HUES6 (cell line): ENCODE results near the gene VEZF1.
"Not testable (repeated sequence)": the region's sequence is repeated elsewhere in the genome, so short reads cannot be mapped to it uniquely, and the experiment has no call there.

Experiments
- H3K27ac ChIP-seq: 2 replicates; pipeline ENCODE4 v1.7.0; 2013; ENCODE audit warnings: low read depth, mild to moderate bottlenecking, low read length, inconsistent platforms
- H3K27me3 ChIP-seq: 2 replicates; pipeline ENCODE4 v1.6.1; 2013; ENCODE audit warnings: low read length; ENCODE audit not compliant: control insufficient read depth, insufficient read depth
- H3K36me3 ChIP-seq: 2 replicates; pipeline ENCODE4 v1.6.1; 2013; ENCODE audit warnings: low read length; ENCODE audit not compliant: control insufficient read depth, insufficient read depth
- H3K4me1 ChIP-seq: 2 replicates; pipeline ENCODE4 v1.6.1; 2013; ENCODE audit warnings: low read length; ENCODE audit not compliant: control insufficient read depth, insufficient read depth
- H3K4me3 ChIP-seq: 2 replicates; pipeline ENCODE4 v1.5.1; 2013; ENCODE audit warnings: low read depth, low read length
- H3K9ac ChIP-seq: one replicate; pipeline ENCODE4 v1.6.1; 2013; ENCODE audit warnings: mild to moderate bottlenecking, low read length
- H3K9me3 ChIP-seq: 2 replicates; pipeline ENCODE4 v1.6.1; 2013; ENCODE audit warnings: low read depth, low read length; ENCODE audit not compliant: control insufficient read depth, insufficient read depth

Gene VEZF1

GRCh38 chr17:57968456-57968855 is 19.6 kb downstream of the VEZF1 start:
- Histone ChIP-seq H3K4me1 (0 out of 2 replicates have a peak, but pooled peaks cover 7% of the 10 kb centered on the region), H3K27ac (no peak overlapping the region), H3K36me3 (peaks cover 10% of the 10 kb centered on the region), H3K4me3 (no peak overlapping the region), H3K27me3 (no peaks in the 10 kb centered on the region), H3K9me3 (no peaks in the 10 kb centered on the region), H3K9ac (no peak overlapping the region)

- no peak overlapping the region for H3K27ac ChIP-seq
- no peak overlapping the region for H3K9ac ChIP-seq
- H3K4me3 ChIP-seq = no peak overlapping the region
- H3K4me1 ChIP-seq = 0 out of 2 replicates have a peak, but pooled peaks cover 7% of the 10 kb centered on the region
- H3K27me3 ChIP-seq = no peaks in the 10 kb centered on the region
- no peaks in the 10 kb centered on the region for H3K36me3 ChIP-seq
- H3K9me3 ChIP-seq = no peaks in the 10 kb centered on the region
These were observed 21.2 kb downstream of the VEZF1 start for GRCh38 chr17:57966875-57967274.

GRCh38 chr17:57966246-57966645 is 21.8 kb downstream of the VEZF1 start:
- Histone ChIP-seq H3K9ac (no peak overlapping the region), H3K9me3 (no peaks in the 10 kb centered on the region), H3K27me3 (no peaks in the 10 kb centered on the region), H3K4me3 (no peak overlapping the region), H3K36me3 (no peaks in the 10 kb centered on the region), H3K4me1 (0 out of 2 replicates have a peak, but pooled peaks cover 7% of the 10 kb centered on the region), H3K27ac (no peak overlapping the region)

GRCh38 chr17:57965521-57966160 is 22.4 kb downstream of the VEZF1 start:
- 0 out of 2 replicates have a peak, but pooled peaks cover 7% of the 10 kb centered on the region for H3K4me1 ChIP-seq
- H3K9ac ChIP-seq = no peak overlapping the region
- no peak overlapping the region for H3K4me3 ChIP-seq
- H3K9me3 ChIP-seq = no peaks in the 10 kb centered on the region
- no peaks in the 10 kb centered on the region for H3K27me3 ChIP-seq
- H3K27ac ChIP-seq = no peak overlapping the region
- H3K36me3 ChIP-seq = no peaks in the 10 kb centered on the region

- H3K9ac ChIP-seq = no peak overlapping the region
- no peaks in the 10 kb centered on the region for H3K36me3 ChIP-seq
- H3K27ac ChIP-seq = no peak overlapping the region
- H3K4me1 ChIP-seq = 0 out of 2 replicates have a peak, but pooled peaks cover 4% of the 10 kb centered on the region
- H3K9me3 ChIP-seq = no peaks in the 10 kb centered on the region
- H3K4me3 ChIP-seq = no peak overlapping the region
- peaks cover 4% of the 10 kb centered on the region; the same call in 1 of the 2 replicates for H3K27me3 ChIP-seq
These were observed 24.9 kb downstream of the VEZF1 start for GRCh38 chr17:57963149-57963511.

GRCh38 chr17:57962279-57963148 is 25.5 kb downstream of the VEZF1 start:
- Histone ChIP-seq H3K36me3 (no peaks in the 10 kb centered on the region), H3K27ac (no peak overlapping the region)

GRCh38 chr17:57959929-57960328 is 28.1 kb downstream of the VEZF1 start:
- no peaks in the 10 kb centered on the region for H3K36me3 ChIP-seq
- no peak overlapping the region for H3K4me3 ChIP-seq
- no peak overlapping the region for H3K9ac ChIP-seq
- no peaks in the 10 kb centered on the region for H3K9me3 ChIP-seq
- H3K27ac ChIP-seq = no peak overlapping the region
- H3K27me3 ChIP-seq = peaks cover 26% of the 10 kb centered on the region
- H3K4me1 ChIP-seq = peaks cover 25% of the 10 kb centered on the region

More at GRCh38 chr17:57962279-57963148, 25.5 kb downstream of the VEZF1 start:
- Histone ChIP-seq H3K4me1 (peaks cover 9% of the 10 kb centered on the region; the same call in 1 of the 2 replicates), H3K9me3 (no peaks in the 10 kb centered on the region), H3K27me3 (peaks cover 8% of the 10 kb centered on the region), H3K4me3 (no peak overlapping the region), H3K9ac (no peak overlapping the region)

GRCh38 chr17:57958391-57958790 is 29.7 kb downstream of the VEZF1 start:
- not testable (repeated sequence) for H3K9ac ChIP-seq, H3K9me3 ChIP-seq, H3K36me3 ChIP-seq, H3K27ac ChIP-seq, H3K4me3 ChIP-seq
- Histone ChIP-seq H3K4me1 (peaks cover 34% of the 10 kb centered on the region), H3K27me3 (peaks cover 29% of the 10 kb centered on the region)

- Histone ChIP-seq H3K27ac (no peak overlapping the region), H3K27me3 (peaks cover 34% of the 10 kb centered on the region), H3K4me1 (peaks cover 39% of the 10 kb centered on the region), H3K9ac (no peak overlapping the region), H3K36me3 (no peaks in the 10 kb centered on the region), H3K4me3 (no peak overlapping the region), H3K9me3 (no peaks in the 10 kb centered on the region)
These were observed 30.2 kb downstream of the VEZF1 start for GRCh38 chr17:57957886-57958285.

- peaks cover 35% of the 10 kb centered on the region for H3K27me3 ChIP-seq
- H3K27ac ChIP-seq = no peak overlapping the region
- no peaks in the 10 kb centered on the region for H3K36me3 ChIP-seq
- peaks cover 45% of the 10 kb centered on the region for H3K4me1 ChIP-seq
- no peaks in the 10 kb centered on the region for H3K9me3 ChIP-seq
- H3K4me3 ChIP-seq = no peak overlapping the region
- H3K9ac ChIP-seq = no peak overlapping the region
These were observed 30.8 kb downstream of the VEZF1 start for GRCh38 chr17:57957120-57957850.
